Stimulated activated CD8-positive, alpha-beta memory T cell treated with anti-CD3 and anti-CD28 coated beads, Interleukin-15, amount 100 ng/mL, for 1 hour (primary cell): ENCODE measurements around the gene DBH.

ENCODE experiments used
- DNase-seq: peaks from one replicate; pipeline ENCODE4 v3.0.0-alpha.2; 2020; ENCODE audit warnings: low read depth

DBH gene

DNA sequence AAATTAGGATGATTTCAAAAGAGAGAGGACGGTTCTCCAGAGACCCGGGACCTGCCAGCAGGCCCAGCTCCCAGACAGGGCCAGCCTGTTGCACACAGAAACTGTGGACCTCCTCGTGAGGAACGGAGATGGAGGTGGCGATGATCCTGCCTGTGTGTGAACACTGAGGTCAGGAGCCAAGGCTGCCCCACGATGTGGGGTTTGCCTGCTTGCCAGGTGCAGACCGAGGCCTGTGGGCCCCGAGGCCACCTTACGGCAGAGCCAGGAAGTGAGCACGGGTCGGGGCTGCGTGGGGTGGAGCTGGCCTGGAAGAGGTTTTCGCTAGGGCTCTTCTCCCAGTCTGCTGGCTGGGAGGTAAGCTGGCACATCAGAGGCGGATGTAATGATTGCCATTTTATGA is 31.3 kb upstream of the DBH start:
- DNase-seq, result no peak

DNA sequence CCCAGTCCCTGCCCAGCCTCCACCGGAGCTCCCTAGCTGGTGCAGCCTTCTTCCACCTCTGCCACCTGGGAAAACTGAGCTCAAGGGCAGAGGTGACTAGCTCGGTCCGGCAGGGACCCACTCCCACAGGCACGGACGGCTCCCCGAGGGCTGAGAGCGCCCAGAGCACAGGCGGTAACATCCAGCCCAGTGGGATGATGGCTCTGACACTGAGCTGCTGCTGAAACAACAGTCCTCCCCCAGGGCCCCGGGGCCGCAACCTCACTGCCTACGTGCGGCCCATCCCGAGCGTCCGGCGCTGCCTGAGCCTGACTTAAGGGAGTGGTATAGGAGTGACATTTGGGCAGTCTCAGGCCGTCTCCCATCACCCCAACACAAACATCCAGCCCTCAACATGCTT is 30.7 kb upstream of the DBH start:
- DNase-seq, result no peak

DNA sequence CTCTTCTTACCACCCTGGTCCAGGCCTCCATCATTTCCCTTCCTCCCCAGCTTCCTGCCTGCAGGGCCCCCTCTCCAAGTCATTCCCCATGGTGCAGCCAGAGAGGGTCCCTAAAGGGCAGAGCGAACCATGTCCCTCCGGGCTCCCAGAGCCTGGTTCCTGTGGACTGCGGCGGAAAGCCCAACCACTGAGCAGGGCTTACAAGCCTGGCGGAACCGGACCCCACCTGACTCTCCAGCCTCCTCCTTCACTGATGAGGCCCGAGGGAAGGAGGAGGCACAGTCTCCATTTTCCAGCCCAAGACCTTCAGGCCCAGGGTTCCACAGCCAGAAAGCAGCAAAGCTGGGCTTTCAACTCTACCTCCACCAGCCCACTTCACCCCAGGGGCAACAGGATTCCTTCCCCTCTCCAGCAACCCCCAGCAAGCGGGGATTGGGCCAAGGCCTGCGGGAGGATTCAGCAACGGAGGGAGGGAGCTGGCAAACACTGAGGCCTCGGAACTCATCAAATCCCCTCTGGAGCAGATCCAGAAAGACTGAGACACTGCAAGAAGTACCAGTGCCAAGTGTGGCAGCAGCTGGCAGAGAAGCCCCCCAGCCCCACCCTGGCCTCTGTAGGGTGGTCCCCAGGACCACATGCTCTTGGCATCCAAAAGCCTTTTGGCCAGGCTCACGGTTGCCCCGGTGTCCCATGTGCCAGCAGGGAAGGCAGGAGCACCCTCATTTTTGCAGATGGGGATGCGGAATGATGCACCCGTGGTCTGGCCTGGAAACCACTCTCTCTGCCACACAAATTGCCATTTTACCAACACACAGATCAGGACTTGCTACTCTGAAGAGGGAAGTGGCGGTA is 30.1 kb upstream of the DBH start:
- no peak for DNase-seq

DNA sequence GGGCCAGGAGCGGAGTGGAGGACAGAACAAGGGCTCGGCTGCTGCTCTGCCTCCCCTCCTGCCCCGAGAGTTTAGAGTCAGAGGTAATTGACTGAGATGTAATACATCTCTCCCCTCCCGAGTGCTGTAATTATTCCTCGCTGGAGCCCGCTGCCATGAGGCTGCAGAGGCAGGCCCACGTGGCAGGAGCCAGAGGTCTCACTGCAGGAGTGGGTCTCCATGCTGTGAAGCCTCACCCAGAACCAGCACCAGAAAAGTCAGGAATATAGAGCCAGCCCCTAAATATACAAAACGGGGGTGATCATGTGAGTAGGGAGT is 29.5 kb upstream of the DBH start:
- no peak for DNase-seq

DNA sequence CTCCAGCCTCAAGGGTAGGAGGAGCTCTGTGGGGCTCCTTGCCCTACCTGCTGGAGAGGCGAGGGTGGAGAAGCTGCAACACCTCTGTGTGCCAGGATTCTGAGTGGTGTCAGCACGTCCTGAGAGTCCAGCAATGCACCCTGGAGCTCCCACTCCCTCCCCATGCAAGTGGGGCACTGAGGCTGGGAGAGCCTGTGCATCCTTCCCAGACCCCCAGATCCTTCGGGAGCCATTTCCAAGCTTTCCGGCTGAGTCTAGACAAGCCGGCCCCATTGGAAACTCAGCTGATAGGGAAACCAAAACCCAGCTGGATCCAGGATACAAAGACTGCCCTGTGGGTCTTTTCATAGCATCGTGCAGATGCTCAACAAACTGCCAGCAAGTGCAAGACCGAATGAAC is 28.8 kb upstream of the DBH start:
- DNase-seq, result no peak

DNA sequence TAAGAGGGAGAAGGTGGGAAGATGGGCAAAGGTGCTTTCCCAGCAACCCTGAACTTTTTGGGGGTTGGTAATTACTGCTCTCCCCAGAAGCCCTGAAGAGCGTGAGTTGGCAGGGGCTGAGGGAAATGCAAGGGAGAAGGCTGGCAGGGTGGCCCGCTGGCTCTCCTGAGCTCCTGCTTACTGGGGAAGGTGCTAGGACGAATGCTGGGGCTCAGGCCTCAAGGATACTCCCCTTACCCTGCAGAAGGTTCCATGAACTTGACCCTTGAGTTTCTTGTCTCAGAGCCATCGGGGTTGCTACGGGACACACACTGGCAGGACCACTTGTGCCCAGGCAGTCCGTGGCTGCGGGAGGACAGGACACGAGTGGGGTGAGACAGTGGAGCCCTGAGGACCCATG is 28.2 kb upstream of the DBH start:
- no peak for DNase-seq

DNA sequence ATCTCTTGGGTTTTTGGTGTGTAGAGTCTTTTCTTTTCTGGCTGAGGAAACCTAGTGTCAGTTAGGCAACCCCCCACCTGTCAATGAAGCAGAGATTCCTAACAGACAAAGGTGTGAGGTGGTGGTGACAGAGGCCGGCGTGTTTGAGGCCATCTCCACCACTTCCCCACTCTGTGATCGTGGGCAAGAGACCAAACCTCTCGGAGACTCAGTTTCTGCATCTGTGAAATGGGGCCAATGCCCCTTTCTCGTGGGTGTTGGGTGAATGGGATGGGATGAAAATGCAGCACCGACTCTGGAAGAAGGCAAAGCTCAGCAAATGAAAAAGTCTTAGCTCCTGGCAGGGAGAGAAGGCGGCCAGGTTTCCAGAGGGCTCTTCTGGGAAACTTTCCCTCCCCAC is 27.8 kb upstream of the DBH start:
- DNase-seq, result no peak

DNA sequence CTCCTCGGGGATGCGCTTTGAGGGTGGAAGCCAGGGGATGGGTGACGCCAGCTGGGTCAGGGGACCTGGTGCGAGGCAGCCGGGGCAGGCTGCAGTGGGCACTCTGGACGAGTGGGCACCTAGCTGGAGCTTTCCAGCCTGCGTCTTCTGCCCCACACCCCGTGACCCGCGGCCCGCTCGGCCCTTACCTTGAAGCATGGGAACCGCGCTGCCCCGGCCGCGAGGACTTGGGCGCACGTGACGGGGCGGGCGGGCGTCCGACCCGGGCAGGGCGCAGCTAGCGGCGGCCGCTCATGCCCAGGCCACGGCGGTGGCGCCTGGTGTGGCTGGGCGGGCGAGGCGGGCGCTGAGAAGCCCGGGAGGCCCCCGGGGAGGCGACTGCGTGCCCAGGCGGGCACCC is 27.3 kb upstream of the DBH start:
- no peak for DNase-seq

DNA sequence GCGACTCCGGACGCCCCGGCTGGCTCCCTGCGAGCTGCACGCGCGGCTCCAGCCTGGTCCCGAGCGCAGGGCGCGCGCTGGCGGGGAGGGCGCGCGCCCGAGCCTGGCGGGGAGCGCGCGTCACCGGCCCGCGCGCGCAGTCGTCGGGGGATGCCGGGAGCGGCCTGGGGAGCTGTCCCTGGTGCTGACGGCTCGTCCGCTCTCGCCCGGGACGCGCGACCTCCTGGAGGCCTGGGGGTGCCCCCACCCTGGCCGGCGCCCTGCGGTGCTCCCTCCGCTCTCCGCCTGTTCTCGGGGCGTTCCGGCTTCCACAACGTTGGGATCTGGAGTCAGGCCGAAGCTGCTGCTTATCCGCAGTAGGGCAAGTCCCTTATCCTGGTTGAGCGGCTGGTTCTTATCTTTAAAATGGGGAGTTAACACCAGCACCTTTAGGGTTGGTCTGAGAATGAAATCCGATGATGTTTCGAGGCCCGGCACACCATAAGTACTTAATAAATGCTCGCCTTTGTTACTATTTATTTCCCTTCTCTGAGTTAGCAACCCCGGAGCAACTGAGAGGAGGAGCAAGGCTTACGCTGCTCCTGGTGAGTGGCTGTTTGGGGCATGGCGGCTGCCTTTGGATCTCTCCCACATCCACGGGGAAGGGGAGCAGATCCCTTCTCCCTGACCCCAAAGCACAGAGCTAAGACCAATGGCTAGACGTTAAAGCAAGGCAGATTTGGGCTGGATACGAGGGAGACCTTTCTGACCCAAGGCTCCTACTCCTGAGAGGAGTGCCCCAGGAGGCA is 26.7 kb upstream of the DBH start, which contains the start of gene FAM163B:
FAM163B (minus strand) TSS at position 79 of the 788 bp plus-strand sequence. CDS start 29,166 bp downstream, outside the sequence.
- DNase-seq, result no peak

DNA sequence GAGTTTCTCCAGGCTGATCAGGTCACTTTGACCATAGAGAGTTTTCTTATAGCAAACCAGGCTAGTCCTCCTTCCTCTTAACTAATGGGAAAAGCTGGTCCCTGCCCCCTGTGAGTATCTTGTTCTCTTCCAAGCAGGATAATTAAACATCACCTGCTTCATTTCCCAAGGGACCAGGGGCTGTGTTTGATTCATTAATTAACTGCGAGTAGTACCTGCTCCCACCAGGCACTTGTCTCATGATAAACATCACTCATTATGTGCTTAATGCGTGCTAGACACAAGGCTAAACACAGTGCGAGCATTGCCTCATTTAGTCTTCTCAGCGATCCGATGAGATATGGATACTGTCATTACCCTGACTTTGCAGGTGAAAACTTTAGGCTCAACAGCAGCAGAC is 25.3 kb upstream of the DBH start:
- no peak for DNase-seq

DNA sequence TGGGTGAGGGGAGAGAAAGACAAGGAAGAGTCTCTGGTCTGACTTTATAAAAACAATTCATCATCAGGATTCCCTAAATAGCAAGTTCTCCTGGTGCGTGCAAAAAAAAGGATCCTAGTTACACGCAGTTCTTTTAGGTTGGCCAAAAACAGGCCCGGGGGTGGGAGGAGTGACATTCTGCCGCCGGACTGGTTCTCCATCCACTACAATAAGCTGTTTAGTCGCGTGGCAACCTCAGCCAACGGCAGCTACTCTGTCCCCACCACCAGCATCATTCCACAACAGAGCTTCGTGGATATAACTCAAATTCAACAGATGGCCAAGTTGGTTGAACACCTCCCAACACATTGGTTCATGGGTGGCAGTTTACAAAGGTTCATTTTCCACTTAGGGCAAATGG is 24.1 kb upstream of the DBH start:
- DNase-seq, result no peak

DNA sequence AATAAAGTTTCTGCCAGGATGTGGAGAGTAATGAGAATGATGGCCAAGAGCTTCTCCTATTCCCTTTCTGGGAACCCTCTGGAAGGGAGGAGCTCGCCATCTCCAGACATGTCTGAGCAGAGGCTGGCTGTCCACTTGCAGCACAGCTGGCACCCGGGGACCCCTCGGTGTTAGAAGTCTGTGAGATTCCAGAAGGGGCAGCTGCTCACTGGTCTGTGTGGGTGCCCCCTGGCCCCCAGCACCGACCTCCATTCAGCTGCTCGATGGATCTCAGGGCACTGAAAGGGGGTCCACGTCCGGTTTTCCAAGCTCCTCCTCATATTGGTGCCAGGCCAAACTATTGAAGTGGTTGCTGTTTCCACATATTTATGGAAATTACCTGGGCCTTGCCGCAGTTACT is 23.3 kb upstream of the DBH start:
- DNase-seq, result no peak

DNA sequence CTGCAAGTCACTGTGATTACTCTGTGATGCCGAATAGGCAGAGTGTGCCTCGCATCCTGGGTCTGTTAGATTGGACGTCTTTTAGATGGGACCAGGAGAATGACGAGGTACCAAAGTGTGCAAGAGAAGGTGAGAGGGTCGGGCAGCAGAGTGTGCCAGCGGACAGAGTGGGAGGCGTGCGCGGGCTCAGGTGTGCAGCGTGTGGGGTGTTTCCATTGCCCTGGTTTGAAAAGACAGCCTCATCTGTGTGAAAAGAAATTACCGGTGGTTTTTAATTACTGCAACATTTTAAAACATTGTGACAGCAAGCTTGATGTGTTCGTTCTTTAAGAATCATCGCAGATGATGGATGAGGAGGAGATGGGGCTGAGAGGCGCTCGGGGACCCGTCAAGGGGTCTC is 22.7 kb upstream of the DBH start:
- DNase-seq, result no peak

DNA sequence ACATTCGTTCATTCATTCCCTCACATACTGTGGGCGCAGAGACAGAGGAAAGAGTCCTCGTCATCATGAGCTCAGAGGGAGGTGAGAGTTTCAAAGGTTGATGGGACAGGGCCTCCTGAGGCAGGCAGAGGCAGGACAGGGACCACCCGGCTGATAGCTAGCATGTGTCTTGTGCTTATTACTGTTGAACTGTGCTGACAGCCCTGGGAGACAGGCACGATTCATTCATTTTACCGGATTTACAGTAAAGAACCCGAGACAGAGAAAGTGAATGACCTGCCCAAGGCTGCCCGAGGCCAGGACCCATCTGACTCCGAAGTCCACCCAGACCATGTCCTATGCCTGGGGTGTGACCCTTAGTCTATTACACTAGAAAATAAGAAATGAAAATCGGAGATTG is 22.1 kb upstream of the DBH start:
- DNase-seq, result no peak

DNA sequence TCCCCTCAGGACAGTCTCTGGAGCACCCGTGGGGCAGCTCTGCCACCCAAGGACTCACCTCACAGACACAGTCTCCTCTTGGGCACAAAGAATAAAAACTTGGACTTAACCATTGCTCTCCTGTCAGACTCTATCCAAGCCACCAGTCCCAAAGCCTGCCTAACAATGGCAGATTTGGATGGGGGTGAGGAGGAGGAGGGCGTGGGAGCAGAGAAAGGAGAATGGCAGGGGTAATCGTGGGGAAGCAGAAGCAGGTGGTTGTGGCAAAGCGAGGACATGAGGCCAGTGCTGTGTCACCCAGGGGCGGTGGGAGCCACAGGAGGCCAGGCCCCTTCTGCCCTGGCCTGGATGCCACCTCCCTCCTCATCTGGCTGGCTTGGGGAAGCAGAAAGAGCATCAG is 21.5 kb upstream of the DBH start:
- no peak for DNase-seq

DNA sequence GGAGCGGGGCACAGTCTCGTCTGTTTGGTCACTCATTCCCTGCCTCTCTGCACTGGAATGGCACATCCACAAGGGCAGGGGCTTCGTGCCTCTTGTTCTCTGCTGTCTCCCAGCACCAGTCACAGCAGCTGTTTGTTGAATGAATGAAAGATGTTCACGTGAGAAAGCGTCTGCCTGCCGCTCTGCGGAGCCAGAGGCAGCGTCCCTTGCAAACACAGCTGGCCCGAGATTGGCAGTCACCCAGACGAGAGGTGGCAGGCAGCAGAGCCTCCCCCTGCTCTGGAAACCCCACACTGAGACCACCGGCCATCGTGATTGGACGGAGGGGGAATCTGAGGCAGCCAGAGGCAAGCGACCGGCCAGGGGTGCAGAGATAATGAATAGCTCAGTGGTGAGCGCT is 21.0 kb upstream of the DBH start:
- DNase-seq, result no peak

DNA sequence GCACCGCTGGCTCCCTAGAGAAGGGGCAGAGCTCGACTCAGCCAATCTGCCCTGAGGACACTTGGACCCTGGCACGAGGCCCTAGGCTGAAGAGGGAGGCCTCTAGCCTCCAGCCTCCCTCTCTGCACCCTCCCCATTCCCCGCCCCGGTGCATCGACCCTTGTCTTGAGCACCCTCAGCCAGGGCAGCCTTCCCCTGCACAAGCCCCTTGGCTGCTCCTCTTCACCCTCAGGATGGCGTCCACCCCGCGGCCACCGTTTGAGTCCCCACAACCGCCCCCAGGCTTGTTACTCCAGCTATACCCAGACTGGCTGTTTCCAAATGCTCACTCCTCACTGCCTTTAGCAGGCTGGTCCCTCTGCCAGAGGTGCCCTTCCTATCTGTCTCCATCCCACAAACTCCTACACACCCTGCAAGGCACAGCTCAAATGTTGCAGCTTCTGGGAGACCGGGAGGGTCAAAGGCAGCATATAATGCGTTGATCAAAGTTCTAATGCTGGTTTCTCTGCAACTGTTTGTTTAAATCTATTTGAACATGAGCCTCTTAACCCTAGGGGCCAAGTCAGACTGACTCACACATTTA is 20.5 kb upstream of the DBH start:
- DNase-seq, result no peak

DNA sequence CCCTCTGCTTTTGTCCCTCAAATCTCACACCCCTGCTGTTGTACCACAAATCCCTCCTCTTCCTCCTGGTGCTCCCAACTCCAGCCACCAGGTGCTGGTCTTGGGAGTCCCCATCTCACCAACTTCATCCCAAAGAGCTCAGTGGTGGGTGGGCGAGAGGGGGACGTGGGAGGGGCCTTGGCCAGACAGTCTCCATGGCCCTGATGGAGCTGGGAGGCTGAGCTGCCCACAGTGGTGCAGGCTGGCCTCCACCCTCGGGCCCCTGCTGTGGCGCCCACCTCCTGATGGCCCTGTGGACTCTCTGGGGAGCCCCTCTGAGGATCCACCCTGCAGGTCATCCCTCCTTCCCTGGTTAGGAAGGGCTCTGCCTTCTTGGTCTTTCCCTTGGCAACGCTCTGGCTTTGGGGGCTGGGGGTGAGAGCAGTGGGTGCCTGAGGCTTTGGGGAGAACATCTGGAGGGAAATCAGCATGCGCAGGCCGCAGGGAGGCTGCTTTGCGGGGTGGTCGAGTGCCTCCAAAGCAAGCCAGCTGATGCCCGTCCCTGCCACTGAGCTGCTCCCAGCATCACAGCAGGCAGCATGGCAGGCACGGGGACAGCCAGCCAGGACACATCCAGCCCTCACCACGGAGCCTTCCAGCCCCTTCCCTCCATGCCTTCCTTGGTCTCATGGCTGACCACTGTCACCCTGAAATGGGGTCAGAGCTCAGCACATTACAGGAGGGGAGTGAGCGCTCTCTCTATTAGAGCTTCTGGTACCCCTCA is 19.3 kb upstream of the DBH start:
- DNase-seq, result no peak

DNA sequence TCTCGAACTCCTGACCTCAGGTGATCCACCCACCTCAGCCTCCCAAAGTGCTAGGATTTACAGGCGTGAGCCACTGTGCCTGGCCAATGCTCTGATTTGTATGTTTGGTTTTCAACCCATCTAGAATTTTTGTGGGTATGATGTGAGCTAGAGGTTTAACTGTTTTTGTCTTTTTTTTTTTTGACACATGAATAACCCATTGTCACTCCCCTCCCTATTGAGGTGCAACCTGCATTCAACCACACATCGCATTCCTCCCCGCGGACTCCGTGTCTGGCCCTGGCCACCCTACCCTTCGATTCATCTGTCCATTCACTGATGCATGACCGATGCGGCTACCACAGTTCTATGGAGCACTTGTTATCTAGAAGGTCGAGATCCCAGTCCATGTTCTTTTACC is 17.4 kb upstream of the DBH start:
- DNase-seq, result no peak

DNA sequence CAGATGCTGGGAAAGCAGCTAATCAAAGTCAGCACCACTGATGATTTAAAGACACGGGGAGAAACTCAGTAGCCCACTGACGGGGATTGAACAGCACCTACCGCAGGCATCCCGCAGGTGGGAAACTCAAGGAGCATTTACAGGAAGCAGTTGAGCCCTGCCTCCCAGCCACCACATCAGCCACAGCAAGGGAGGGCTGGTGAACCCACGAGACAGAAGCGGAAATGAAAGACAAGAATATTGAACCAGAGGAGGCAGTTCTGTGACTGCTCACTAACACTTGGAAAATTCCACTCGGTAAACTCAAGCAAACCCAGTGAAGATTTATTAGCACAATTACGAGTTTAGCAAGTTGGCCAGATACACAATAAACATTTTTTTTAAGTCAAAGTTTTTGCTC is 16.4 kb upstream of the DBH start:
- peak; percentile 8 for DNase-seq

DNA sequence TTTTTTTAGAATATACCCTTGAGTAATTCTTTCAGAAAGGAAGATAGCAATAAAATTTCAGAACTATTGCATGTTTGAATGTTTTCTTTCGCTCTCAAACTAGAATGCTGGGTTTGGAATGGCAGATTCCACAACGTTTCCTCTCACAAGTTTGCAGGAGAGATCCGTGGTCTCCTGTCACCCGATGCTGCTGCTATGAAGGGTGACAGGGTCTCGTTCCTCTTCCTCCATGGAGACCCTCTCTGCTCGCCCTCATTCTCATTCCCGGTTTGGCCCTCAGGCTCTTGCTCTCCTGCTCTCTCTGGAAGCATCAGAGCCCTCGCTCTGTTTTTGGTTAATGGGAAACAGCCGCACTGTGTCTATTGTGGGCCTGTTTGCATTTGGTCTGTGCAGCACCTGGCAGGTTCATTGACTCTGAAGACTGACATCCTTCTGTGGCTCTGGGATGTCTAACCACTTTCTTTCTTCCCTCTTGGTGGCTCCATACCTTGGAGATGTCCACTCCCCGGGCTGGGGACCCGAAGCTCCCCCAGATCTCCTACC is 14.4 kb upstream of the DBH start:
- DNase-seq, result no peak

DNA sequence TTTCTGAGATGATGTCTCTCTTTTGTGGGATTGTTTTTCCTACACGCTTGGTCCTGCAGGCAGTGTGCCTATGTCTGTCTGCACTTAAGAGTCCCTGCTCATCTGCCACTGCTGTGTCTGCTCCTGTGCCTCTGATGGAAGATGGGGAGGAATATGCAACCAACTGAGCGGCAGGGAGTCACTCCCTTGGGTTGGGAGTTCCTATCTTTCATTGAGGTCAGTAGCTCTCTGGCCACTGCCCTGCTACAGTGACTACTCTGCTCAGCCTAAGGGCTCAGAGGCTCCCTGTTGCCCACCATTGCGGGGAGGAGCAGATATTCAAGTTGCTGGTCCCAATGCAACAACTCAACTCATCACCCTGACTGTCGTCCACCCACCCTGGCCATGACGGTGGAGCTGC is 13.6 kb upstream of the DBH start:
- no peak for DNase-seq
